Spleen (tissue), 7 donors: ENCODE results near the gene OR1D2.
"Not testable (repeated sequence)": the region's sequence is repeated elsewhere in the genome, so short reads cannot be mapped to it uniquely, and the experiment has no call there.

Experiments used
- POLR2A ChIP-seq, 3 donors: fragments of 450-650 bp; IDR thresholded peaks; one replicate each; pipeline ENCODE4 v1.5.1; 2017; ENCODE audit warnings: antibody characterized with exemption in 3 of 3, mild to moderate bottlenecking in 1 of 3
- POLR2AphosphoS5 ChIP-seq, 3 donors: sonication (generic); formaldehyde crosslinking; IDR thresholded peaks; one replicate each; pipeline ENCODE4 v1.5.1; 2017; ENCODE audit warnings: antibody characterized with exemption in 3 of 3
- TF ChIP-seq, protein P1 (sequence below), 11 experiments: fragments of 200-600 bp in 7 of 11; fragments of 450-650 bp in 4 of 11; sonication (generic) in 4 of 11; IDR thresholded peaks in 8 of 11; conservative IDR thresholded peaks in 3 of 11; 1 replicate in 7 of 11; 2 replicates in 4 of 11; pipeline versions ENCODE4 v1.4.0 to v1.8.0; 2016 to 2021; ENCODE audit warnings: antibody characterized with exemption in 11 of 11, inconsistent platforms in 4 of 11, mild to moderate bottlenecking in 1 of 11
- donor health status: DM: no; HTN: no; CAD: no; lungs with moderate emphysema.
- donor health status: DM: no; HTN: no; CAD: no.
- donor health status: DM: no; HTN: no; CAD: no.

DNA sequence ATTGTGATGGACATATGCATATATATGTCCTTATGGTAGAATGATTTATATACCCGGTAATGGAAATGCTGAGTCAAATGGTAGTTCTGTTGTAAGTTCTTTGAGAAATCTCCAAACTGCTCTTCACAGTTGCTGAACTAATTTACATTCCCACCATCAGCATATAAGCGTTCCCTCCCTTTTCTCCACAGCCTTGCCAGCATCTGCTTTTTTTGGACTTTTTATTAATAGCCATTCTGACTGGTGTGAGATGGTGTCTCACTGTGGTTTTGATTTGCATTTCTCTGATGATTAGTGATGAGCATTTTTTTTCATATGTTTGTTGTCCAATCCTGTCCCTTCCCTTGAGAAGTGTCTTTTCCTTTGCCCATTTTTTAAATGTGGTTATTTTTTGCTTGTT lies 49.4 kb downstream of the OR1D2 start:
- TF ChIP-seq, protein P1, sequence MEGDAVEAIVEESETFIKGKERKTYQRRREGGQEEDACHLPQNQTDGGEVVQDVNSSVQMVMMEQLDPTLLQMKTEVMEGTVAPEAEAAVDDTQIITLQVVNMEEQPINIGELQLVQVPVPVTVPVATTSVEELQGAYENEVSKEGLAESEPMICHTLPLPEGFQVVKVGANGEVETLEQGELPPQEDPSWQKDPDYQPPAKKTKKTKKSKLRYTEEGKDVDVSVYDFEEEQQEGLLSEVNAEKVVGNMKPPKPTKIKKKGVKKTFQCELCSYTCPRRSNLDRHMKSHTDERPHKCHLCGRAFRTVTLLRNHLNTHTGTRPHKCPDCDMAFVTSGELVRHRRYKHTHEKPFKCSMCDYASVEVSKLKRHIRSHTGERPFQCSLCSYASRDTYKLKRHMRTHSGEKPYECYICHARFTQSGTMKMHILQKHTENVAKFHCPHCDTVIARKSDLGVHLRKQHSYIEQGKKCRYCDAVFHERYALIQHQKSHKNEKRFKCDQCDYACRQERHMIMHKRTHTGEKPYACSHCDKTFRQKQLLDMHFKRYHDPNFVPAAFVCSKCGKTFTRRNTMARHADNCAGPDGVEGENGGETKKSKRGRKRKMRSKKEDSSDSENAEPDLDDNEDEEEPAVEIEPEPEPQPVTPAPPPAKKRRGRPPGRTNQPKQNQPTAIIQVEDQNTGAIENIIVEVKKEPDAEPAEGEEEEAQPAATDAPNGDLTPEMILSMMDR (IDR thresholded peaks at IDR 0.05 in 8 of 11, conservative IDR thresholded peaks at IDR 0.05 in 3 of 11), result not testable (repeated sequence)
- not testable (repeated sequence) for TF ChIP-seq POLR2AphosphoS5, POLR2A (IDR thresholded peaks at IDR 0.05)
